ENCODE results near the gene TMEM143.
A peak's percentile ranks its signal among the peaks of the same experiment; 100 is the strongest.
"Not testable (repeated sequence)": the region's sequence is repeated elsewhere in the genome, so short reads cannot be mapped to it uniquely, and the experiment has no call there.

The TMEM143 gene

DNA sequence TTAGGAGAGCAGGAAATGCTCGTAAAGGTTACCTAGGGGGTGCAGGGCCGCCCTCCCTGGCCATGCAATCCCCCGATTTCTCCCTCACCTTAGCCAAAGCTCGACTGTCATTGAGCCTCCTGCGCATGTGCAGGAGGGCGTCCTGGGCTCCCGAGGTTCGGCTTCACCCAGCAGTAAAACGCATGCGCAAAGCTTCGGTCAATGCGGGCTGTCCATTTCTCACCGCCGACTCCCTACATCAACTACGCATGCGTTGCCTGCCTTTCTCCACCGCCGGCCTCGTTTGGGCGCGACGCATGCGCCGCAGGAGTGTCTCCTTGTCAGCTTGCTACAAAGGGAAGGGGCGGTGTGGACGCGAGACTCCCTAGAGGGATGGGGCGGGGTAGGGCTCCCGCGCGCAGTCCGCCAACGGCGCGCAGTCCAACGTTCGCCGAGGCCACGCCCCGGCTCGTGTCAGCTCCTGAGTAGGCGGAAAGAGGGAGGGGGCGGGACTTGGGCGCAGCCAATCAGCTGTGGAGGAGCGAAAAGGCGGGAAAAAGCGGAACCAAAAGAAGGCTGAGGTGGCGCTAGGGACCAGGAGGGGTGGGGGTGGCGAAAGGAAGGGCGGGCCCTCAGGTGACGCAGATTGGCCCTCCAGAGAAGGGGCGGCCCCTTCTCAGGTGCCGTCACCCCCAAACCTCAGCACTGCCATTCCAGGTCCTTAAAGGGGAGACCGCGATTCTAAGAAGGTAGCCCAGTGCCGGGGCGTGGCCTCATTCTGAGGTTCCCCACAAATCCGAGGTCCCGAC is at the start of gene TMEM143, which contains the start of gene SYNGR4:
TMEM143 (minus strand) TSS at position 131 of the 788 bp plus-strand sequence; CDS start at position 111, 20 bp downstream.
SYNGR4 (plus strand) TSS at position 558 of the 788 bp plus-strand sequence. CDS start 1,476 bp downstream, outside the sequence.
- DNase-seq: peak; percentile 96

DNA sequence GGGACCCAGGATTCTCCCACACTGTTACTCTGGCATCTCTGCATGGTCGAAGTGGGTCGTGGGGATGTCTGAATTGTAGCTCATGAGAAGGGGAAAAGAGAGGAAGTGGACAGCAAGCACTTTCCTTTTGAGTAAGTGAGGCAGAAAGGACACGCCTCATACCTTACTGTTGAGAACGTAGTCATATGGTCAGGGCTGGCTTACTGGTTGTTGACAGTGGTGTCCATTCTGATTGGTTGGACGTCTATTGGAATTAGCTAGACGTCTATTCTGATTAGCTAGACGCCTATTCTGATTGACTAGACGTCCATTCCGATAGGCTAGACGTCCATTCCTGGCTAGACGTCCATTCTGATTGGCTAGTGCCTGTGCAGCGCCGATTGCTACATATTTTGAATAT is 42.1 kb upstream of the TMEM143 start:
- DNase-seq: no peak

DNA sequence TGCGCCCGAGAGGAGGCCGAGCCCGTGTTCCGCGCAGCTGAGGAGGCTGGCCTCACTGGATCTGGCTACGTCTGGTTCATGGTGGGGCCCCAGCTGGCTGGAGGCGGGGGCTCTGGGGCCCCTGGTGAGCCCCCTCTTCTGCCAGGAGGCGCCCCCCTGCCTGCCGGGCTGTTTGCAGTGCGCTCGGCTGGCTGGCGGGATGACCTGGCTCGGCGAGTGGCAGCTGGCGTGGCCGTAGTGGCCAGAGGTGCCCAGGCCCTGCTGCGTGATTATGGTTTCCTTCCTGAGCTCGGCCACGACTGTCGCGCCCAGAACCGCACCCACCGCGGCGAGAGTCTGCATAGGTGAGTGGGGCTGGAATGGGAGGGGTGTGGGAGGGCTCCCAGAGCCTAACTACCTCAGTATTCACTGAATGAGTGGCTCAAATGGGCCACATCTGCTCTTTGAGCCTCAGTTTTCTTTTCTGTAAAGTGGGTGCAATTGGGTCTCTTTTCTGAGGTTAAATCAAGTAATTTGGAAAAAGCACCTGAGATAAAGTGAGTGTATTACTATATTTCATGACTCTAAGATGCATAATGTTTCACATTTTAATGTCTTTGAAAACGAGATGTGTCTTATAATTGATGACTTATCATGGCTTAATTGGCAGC is 41.4 kb upstream of the TMEM143 start:
- no peak for DNase-seq

GRCh38 chr19:48403606-48404005 is 39.9 kb upstream of the TMEM143 start:
- DNase-seq: peak; percentile 21

DNA sequence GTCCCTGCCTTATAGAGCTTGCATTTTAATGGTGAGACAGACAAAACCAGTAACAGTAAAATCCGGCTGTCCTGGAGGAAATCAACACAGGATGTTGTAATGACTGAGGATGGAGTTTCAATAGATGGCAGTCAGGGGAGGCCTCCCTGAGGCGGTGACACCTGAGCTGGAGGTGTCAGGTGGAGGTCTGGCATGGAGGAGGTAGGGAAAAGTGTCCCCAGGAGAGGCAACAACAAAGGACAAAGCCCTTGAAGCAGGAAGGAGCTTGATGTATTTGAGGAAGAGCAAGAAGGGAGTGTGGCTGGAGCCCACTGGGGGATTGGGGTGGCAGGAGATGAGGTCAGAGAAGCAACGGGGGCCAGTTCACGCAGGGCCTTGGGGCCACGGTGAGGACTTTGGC is 37.5 kb upstream of the TMEM143 start:
- DNase-seq: no peak

DNA sequence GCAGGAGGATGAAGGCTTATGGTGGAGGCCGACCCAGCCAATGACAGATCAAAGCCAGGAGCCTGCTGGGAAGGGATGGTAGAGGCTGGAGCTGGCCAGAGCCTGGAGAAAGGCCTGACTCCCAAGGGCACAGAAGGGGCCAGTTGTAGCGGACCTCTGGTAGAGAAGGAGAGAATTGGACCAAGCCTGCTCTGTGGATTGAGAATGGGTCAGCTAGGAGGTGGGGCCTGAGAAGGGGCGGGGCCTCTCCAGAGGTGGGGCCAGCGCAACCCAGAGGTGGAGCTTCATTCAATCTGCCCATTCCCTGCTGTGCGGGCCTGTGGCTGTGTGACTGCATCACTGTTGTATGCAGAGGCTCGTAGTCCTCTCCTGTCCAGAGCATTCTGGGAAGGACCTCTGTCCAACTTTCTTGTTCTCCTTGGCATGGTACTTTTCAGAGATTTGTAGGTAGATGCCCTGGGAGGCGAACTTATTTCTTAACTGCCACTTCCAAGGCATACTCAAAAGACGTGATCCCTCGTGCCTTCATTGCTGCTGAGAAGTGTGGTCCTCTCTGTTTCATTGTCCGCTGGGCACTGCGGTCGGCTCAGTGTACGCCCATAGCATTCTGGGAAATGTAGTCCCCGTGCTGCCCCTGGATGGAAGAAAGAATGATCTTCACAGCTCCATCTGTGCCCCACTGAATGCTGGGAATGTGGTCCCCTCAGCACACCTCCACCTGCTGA is 36.4 kb upstream of the TMEM143 start:
- DNase-seq: peak; percentile 17

GRCh38 chr19:48398375-48399235 is 34.9 kb upstream of the TMEM143 start:
- DNase-seq: peak; percentile 75

GRCh38 chr19:48398102-48398374 is 34.3 kb upstream of the TMEM143 start:
- no peak for DNase-seq

DNA sequence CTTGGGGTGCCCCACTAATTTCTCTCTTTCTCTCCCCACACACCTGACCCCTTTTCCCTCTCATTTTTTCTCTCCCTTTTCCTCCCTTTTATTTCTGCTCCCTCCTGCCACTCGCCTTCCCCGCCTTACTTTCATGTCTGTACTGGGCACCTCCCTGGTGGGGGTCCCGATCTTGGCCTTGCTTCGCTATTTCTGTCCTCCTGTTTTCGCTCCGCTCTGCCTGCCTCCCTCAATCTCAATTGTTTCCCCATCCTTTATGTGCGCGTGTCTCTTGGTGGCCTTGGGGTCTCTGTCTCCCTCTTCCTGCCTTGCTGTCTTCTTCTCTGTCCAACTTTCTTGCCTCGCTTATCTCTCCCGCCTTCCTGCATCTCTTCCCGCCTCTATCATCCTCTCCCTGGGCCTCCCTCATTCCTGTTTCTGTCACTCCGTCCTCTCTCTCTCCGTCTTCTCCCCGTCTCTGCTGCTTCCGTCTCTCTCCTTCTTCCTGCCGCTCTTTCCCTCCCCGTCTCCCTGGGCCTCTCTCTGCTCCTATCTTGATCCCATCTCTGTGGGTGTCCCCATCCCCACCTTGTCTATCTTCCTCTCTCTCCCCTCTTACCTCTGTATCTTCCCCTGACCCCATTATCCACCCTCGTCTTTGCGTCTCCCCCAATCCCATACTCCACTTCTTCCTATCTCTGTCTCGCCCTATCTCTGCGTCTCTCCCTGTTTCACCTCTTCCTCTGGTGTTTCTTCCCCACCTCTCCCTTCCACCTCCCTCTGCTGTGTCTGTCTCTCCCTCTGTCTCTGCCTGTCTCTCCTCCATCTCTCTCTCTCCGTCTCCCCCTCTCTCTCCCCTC is 33.7 kb upstream of the TMEM143 start:
- no peak for DNase-seq

- DNase-seq: no peak
Observed at GRCh38 chr19:48396824-48397176, 33.1 kb upstream of the TMEM143 start.

DNA sequence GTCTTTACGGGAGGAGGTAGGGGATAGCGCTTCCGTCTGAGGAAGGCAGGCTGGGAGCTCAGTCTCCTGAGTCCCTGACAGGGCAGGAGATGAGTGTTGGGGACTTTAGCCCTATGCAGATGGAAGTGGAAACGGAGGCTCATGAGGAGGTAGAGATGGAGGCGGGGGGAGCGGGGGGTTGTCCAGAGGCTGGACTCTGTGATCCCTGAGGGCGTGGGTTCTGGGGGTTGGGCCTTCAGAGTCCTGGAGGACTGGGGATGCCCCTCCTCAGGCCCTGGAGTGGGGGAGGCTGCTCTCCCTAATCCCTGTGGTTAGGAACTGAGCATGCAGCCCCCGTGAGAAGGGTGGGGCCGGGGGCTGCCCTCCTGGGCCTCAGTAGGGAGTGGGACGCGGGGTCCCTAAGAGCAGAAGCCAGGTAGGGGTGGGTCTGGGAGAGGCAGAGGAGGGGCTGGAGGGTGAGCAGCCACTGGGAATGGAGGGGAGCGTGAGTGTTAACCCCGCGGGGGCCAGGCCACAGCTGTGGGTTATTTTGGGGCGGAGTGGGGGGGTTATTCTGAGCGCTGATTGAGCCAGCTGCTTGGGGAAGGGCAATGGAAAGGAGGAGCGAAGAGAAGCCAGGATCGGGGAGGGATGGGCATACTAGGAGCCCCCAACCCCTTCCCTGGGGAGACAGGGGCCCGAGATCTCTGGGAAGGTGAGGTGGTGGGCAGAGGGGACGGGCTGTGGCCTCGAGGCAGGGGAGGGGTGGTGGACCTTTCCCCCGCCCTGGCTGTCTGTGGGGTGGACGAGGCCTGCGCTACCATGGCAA is 32.5 kb upstream of the TMEM143 start:
- DNase-seq: no peak

GRCh38 chr19:48395499-48395898 is 31.8 kb upstream of the TMEM143 start:
- no peak for DNase-seq

DNA sequence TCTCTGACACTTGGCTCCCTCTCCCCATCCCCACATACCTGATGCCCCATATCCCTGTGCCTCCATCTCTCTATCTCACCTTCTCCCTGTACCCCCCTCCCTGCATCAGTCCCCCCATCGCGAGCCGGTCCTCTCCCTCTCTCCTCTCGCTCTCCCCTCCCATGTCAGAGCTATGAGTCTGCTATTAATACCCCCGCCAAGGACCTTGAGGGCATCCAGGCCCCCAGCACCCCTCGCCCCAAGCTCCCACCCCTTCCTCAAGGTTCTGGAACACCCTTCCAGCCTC is 31.4 kb upstream of the TMEM143 start:
- DNase-seq: no peak

DNA sequence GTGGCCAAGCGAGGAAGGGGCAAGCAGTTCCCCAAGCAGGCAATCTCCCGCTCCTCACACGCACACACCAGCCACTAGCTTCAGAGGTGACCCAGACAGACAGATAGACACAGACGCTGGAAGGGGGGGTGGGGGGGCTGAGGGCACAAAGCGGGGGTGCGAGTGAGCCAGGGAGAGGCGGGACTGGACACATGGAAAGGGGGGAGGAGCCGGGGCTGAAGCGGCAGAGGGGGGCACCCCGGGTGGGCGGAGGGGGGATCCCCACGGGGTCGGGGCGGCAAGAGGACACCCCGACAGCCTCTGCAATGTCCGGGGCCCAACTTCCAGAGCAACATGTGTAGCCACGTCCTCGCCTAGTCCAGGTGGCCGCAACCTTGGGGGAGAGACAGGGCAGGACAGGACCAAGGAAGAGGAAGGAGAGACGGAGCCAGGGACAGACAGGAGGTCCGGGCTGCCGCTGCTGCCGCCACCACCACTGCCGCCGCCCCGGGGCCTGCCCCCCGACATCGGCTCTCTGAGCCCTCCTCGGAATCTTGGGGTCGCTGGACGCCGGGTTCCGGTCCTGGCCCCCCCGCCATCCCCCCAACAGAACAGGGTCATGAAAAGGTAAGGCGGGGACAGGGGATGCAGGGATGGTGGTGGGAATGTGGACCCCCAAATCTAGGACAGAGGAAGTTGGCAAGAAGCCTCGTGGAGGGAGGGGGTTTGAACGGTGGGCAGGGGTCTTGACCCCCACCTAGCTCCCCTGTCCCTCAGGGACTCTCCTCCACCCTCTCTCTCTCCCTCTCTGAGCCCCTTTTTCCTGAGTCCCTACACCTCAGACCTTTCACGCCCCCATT is 30.8 kb upstream of the TMEM143 start:
- peak; percentile 4 for DNase-seq

DNA sequence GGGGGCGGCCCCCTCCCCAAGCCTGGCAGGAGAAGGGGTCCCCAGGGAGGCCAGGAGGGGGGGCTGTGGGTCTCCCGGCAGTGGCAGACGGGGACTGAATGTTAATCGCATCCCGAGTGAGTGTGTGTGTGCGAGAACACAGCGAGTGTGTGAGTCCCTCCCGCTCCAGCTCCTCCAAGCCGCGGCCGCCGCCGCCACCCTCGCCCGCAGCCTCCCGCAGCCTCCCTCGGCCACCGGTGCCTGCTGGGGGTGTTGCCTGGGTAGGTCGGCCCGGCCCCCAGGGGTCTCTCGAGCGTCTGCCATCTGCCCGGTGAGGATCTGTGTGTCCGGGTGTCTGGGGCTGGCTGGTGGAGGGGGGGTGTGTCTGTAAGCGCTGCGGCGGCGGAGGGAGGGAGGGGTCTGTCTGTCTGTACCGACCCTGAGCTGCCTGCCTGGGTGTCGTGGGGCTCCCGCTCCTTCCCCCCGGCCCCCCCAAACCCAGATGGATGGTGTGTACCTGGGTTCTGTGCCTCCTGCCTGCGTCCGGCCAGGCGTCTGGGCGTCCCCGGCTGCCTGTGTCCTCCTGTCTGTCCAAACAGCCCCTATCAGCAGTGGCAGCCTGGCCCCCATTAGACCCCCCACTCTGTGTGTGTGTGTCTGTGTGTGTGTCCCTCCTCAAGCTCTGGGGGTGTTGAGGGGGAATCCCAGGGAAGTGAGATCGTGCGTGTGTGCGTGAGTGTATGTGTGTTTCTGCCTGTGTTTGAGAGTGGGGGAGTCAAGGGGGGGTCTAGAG is 30.0 kb upstream of the TMEM143 start, which contains the start of gene GRIN2D:
GRIN2D (plus strand) TSS at position 110 of the 772 bp plus-strand sequence. CDS start 4,725 bp downstream, outside the sequence.
- DNase-seq: peak; percentile 13

DNA sequence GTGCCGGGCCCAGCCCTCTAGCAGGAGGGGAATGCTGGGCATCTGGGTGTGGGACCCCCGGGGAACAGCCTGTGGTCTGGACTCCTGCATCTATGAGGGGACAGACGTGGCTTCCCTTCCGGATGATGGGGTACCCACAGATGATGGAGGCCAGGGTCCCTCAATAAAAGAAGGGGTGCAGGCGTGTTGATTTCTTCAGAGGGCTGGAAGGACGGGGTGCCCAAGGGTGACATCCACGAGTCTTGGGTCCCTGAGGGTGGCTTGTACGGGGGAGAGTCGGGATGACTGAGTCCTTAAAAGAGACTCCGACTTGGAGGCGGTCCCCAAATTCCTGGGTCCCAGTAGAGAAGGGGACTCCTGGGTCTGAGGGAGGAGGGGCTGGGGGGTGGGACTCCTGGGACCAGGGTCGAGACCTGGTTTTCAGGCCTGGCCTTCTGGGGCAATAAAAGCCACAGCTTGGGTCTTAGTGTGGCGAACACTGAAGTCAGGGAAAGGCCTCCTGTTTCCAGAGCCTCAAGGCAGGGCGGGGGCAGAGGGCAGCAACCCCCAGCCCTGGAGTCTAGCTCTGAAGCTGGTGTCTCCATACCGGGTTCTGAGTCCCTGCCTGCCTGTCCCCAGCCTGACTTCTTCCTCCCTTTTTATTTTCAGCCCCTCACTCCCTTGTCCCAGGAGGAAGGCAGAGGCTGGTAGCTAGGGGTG is 29.3 kb upstream of the TMEM143 start:
- DNase-seq: no peak

- DNase-seq: not testable (repeated sequence)
Observed at GRCh38 chr19:48392006-48392344, 28.2 kb upstream of the TMEM143 start.

DNA sequence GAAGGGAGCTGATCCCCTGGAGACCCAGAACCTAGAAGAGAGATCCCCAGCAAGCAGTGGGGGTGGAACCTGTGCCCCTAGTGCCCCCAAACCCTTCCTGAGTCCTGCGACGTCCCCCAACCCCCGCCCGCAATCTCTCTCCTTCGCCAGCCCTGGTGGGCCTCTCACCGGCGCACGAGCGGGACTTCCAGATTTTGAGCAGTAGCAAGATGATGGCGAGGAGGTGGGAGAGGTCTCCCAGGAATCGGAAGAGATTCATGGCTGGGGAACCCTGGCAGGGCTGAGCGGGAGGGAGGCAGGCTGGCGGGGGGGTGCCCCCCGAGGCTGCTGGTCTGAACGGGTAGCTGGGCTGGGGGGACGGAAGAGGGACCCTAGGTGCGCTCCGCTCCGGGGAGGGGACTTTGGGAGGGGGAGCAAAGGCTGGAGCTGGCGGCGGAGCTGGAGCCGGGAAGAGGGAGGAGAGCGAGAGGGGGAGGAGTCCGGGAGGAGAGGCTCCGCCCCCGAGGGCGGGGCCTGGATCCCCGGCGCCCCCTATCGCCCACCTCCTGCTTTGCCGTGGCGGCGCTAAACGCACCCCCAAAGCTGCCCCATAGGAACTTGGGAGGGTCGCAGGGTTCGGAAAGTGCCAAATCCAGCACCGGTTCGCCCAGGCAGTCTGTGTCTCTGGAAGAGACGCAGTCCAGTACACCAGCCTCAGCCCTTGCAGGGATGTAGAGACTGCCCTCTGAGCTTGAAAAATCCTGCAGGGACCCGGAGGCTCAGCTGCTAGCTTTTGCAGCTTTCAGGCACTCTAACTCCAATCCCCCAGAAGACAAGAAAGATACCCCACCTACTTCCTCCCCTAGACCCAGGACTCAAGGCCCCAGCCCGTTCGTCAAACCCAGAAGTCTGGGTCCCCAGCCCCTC is 27.6 kb upstream of the TMEM143 start, which contains the start of gene KDELR1:
KDELR1 (minus strand) TSS at position 452 of the 906 bp plus-strand sequence; CDS start at position 259, 193 bp downstream.
- peak; percentile 55 for DNase-seq
